ENCODE results near the gene INMT.

Gene INMT

DNA sequence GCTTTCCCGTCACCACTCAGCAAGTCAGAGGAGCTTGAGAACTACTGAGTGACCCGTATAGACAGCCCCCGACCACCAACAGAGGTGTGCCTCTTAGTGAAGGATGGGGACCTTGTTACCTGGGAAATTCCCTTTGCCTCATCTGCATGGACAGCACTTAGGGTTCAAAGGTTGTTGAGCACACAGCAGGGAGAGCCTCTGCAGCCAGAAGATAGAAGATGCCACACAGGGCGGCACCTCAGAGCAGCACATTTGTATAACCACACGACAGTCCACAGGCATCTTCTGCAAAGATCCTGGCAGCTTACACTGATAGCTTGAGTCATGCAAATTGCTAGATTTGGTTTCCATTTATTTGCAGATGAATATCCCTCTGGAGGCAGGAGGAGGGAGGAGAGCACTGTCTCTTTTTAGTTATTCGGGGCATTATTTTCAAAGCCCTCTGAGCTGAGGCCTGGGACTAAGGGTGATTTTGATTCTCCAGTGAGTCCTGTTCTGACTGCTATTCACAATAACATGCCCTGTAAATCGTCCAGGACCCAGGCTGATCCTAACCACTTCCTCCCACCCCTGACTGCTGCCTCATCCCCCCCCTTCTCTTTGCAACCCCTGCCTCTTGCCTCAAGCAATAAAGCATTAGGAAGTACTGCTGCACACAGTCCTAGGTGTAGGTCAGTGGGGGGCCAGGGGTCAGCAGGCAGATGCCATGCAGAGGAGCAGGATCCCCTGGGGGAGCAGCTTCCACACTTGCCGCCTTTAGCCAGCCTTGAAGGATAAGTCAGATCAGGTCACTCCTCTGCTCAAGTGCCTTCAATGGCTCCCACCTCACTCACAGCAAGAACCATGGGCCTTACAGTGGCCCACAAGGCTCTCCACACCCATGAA lies 24.6 kb upstream of the INMT start:
- no peak overlapping the region for H3K4me3 ChIP-seq (ENCODE audit: low read depth, low read length)
- TF ChIP-seq, protein P1, sequence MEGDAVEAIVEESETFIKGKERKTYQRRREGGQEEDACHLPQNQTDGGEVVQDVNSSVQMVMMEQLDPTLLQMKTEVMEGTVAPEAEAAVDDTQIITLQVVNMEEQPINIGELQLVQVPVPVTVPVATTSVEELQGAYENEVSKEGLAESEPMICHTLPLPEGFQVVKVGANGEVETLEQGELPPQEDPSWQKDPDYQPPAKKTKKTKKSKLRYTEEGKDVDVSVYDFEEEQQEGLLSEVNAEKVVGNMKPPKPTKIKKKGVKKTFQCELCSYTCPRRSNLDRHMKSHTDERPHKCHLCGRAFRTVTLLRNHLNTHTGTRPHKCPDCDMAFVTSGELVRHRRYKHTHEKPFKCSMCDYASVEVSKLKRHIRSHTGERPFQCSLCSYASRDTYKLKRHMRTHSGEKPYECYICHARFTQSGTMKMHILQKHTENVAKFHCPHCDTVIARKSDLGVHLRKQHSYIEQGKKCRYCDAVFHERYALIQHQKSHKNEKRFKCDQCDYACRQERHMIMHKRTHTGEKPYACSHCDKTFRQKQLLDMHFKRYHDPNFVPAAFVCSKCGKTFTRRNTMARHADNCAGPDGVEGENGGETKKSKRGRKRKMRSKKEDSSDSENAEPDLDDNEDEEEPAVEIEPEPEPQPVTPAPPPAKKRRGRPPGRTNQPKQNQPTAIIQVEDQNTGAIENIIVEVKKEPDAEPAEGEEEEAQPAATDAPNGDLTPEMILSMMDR (IDR thresholded peaks at IDR 0.05; ENCODE audit: low read depth, low read length), result no peak

DNA sequence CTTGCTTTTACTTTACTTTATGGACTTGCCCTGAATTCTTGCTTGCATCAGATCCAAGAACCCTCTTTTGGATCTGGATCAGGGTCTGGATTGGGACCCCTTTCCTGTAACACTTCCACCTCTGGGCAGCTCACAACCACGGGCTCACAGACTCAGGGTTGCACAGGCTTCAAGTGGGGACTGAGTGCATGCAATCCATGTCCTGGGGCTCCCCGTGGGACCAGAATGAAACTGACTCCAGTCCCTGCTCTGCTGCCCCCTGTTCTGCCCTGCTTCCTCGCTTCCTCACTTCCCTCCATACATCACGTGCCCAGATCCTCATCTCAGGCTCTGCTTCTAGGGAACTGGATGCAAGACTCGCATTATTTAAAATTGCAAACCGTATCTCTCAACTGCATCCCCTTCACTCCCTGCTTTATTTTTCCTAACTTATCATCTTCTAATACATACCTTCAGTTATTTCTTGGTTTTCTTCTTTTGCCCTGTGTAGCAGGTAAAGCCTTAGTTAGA lies 23.3 kb upstream of the INMT start:
- TF ChIP-seq, protein P1 (IDR thresholded peaks at IDR 0.05; ENCODE audit: low read depth, low read length), result no peak
- no peak overlapping the region for H3K4me3 ChIP-seq (ENCODE audit: low read depth, low read length)

DNA sequence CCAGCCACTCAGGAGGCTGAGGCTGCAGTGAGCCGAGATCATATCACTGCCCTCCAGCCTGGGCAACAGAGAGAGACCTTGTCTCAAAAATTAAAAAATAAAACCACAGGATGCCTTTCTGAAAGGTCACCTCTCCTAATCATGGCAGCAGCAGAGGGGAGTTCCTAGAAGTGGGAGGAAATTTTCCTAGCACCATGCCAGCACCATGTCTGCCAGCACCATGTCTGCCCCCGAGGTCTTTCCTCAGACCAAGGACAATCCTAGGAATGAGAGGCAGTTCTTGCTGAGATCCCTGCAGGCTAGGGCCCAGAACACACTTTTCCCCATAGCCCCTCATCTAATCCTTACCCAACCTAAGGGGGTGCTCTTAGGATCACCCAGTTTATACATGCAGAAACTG lies 22.3 kb upstream of the INMT start:
- TF ChIP-seq, protein P1 (IDR thresholded peaks at IDR 0.05; ENCODE audit: low read depth, low read length), result no peak
- no peak overlapping the region for H3K4me3 ChIP-seq (ENCODE audit: low read depth, low read length)

DNA sequence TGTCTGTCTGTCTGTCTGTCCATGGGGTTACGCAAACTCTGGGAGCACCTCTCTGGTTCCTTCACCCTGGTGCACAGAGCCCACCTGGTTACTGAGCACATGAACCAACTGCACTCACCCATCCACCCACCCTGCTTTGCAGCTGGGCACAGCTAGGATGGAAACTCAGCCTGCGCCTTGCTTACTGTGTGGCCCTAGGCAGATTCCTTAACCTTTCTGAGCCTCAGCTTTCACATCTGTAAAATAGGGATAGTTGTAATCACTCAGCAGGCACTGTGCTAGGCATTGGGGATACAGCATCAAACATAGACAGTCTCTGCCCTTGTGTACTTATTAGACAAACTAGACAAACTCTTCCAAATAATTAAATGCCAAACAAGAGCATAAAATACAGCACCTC lies 21.8 kb upstream of the INMT start:
- no peak overlapping the region for H3K4me3 ChIP-seq (ENCODE audit: low read depth, low read length)
- TF ChIP-seq, protein P1 (IDR thresholded peaks at IDR 0.05; ENCODE audit: low read depth, low read length), result no peak

DNA sequence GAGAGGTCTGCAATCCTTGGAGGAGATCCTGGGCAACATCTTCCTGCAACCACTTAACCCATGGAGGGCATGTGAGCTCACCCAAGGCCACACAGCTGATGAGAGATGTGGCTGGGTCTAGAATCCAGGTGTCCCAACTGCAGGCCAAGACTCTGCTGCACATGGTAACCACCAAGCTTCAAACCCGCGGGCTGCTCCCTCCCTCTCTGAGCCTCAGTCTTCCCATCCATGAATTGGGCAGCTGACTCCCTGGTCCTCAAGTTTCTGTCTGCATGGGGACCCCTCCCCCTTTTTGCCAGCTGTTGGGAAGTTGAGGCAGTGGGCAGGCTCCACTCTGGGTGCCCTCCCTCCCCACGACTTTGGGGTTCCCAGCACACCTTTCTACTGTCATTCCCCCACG lies 20.9 kb upstream of the INMT start:
- no peak overlapping the region for H3K4me3 ChIP-seq (ENCODE audit: low read depth, low read length)
- TF ChIP-seq, protein P1 (IDR thresholded peaks at IDR 0.05; ENCODE audit: low read depth, low read length), result no peak

DNA sequence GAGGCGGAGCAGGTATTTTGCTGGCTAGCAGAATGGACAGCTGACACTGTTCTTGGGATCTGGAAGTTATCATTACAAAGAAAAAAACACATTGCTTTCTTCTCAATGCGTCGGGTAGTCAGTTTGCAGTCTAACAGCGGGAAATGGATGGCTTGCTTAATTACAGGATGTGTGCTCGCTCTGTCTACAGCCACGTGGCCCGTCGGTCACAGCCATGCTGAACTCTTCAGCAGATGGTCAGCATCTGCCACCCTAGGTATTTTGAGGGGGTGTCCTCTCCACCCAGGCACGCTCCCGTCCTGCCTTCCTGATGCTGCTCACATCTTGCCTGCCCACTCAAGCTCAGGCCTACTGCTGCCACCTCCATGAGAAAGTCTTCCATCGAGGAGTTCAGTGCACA lies 20.4 kb upstream of the INMT start:
- no peak overlapping the region for H3K4me3 ChIP-seq (ENCODE audit: low read depth, low read length)
- TF ChIP-seq, protein P1 (IDR thresholded peaks at IDR 0.05; ENCODE audit: low read depth, low read length), result no peak

DNA sequence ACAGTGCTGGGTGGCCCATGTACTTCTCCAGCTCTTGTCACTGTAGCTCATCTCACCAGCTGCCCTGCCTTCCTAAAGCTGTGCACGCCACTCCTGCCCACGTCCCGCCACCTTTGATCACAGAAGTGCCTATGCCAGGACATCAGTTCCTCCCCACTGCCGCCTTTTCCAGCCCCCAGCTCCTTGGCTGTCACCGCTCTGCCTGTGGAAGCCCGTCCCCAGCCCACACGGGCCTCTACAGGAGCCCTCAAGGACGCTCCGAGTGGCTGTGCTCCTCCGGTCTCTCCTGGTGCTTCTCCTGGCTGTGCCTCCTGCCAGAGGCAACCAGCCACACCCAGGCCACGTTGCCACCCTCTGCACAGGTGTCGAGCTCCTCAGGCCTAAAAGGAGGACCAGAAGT lies 19.3 kb upstream of the INMT start:
- H3K4me3 ChIP-seq (ENCODE audit: low read depth, low read length), result no peak overlapping the region
- TF ChIP-seq, protein P1 (IDR thresholded peaks at IDR 0.05; ENCODE audit: low read depth, low read length), result no peak

All from WI38 (cell line).